Globus pallidus (tissue), 1 donor: ENCODE data around the gene SFT2D3.
"Not testable (repeated sequence)": the region's sequence is repeated elsewhere in the genome, so short reads cannot be mapped to it uniquely, and the experiment has no call there.

Experiments
- DNase-seq: peaks from one replicate; pipeline ENCODE4 v3.0.0-alpha.2; 2015; ENCODE audit warnings: low spot score

The SFT2D3 gene

GRCh38 chr2:127749537-127749936 lies 48.2 kb downstream of the SFT2D3 start:
- DNase-seq: not testable (repeated sequence)

DNA sequence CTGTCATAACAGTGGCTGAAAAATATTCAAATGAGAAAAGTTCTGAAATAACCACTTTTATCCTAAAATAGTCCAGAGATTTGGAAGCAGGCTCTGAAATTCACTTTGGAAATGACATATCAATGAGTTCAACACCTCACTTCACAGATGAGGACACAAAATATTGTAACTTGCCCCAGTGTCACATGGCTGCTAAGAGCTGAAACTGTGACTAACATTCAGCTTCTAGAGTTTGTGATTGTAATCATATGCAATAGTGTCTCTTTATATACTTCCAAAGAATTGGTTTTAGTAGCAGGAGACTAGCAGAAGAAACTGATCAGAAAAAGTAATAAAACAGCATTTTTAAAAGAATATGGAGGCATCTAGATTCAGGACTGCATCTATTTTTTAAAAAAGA lies 52.1 kb downstream of the SFT2D3 start:
- DNase-seq: no peak

- DNase-seq: no peak
Measured at GRCh38 chr2:127754186-127754585, 52.9 kb downstream of the SFT2D3 start.
